GM19438 (cell line): Measurements from ENCODE around the gene BHLHE40.
"Not testable (repeated sequence)": the region's sequence is repeated elsewhere in the genome, so short reads cannot be mapped to it uniquely, and the experiment has no call there.

Source experiments
- ATAC-seq: cut with Tn5 transposase; IDR thresholded peaks from one replicate; pipeline ENCODE4 v1.9.1; 2021; ENCODE audit warnings: low read depth; ENCODE audit not compliant: unreplicated experiment

BHLHE40 gene

DNA sequence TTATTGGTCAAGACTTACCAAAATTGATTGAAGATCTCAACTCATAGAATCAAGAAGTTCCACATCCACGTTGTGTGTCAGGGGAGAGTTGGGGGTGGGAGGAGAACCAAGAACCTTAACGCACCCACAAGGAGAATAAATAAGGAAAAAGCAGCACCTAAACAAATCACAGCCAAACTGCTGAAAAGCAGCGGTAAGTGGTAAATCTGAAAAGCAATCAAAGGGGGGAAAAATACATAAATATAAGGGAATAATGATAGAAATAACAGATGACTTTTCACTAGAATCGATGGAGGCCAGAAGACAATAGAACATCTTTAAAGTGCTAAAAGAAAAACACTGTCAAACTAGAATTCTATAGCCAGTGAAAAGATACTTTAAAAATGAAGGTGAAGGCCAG lies 20.1 kb upstream of the BHLHE40 start:
- no peak for ATAC-seq

DNA sequence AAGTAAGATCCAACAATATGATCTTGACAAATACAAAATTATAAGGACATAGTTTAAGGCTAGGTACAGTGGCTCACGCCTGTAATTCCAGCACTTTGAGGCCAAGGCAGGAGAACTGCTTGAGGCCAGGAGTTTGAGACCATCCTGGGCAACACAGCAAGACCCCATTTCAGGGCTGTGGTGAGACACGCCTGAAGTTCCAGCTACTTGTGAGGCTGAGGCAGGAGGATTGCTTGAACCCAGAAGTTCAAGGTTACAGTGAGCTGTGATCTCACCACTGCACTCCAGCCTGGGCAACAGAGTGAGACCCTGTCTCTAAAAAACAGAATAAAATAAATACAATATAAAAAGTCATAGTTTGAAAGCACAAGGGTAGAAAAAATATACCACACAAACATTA lies 17.4 kb upstream of the BHLHE40 start:
- ATAC-seq, result not testable (repeated sequence)

GRCh38 chr3:4963669-4964570 lies 15.3 kb upstream of the BHLHE40 start:
- ATAC-seq, result no peak

DNA sequence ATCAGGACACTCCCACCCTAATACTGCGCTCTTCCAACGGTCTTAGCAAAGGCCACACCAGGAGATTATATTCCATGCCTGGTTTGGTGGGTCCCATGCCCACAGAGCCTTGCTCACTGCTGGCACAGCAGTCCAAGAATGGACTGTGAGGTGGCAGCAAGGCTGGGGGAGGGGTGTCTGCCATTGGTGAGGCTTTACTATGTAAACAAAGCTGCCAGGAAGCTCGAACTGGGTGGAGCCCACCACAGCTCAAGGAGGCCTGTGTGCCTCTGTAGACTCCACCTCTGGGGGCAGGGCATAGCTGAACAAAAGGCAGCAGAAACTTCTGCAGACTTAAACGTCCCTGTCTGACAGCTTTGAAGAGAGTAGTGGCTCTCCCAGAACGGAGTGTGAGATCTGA lies 13.2 kb upstream of the BHLHE40 start:
- ATAC-seq, result not testable (repeated sequence)

DNA sequence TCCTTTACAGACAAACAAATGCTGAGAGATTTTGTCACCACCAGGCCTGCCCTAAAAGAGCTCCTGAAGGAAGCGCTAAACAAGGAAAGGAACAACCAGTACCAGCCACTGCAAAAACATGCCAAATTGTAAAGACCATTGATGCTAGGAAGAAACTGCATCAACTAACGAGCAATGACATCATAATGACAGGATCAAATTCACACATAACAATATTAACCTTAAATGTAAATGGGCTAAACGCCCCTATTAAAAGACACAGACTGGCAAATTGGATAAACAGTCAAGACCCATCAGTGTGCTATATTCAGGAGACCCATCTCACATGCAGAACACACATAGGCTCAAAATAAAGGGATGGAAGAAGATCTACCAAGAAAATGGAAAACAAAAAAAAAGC lies 11.6 kb upstream of the BHLHE40 start:
- ATAC-seq, result not testable (repeated sequence)

DNA sequence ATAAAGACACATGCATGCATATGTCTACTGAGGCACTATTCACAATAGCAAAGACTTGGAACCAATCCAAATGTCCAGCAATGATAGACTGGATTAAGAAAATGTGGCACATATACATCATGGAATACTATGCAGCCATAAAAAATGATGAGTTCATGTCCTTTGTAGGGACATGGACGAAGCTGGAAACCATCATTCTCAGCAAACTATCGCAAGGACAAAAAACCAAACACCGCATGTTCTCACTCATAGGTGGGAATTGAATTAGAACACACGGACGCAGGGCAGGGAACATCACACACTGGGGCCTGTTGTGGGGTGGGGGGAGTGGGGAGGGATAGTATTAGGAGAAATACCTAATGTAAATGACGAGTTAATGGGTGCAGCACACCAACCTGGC lies 7.8 kb upstream of the BHLHE40 start:
- ATAC-seq, result not testable (repeated sequence)

- ATAC-seq, result no peak
Measured at GRCh38 chr3:4971838-4972237, 7.4 kb upstream of the BHLHE40 start.

DNA sequence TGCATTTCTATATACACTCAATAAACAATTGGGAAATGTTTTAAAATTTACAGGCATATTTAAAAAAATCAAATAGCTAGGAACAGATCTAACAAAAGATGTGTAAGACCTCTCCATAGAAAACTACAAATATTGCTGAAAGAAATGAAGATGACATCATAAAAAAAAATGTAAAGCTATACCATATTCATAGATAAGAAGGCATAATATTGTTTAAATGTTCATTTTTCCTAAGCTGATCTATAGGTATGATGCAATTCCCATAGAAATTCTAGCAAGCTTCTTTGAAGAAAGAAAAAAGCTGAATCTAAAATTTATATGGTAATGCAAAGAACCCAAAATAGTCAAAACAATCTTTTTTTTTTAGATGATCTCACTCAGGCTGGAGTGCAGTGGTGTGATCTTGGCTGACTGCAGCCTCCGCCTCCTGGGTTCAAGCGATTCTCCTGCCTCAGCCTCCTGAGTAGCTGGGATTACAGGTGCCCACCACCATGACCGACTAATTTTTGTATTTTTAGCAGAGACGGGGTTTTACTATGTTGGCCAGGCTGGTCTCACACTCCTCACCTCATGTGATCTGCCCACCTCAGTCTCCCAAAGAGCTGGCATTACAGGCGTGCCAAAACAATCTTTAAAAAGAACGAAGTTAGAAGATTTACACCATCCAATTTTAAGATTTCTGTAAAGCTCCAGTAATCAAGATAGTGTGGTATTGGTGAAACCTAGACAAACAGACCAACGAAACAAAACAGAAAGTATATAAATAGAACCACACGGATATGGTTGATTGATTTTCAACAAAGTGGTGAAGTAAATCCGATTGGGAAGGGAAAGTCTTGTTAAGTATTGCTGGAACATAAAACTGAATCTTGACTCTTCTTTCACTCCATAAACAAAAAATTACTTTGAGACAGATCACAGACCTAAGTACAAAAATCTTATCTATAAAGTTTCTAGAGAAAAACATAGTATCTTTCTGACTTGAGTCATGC lies 6.3 kb upstream of the BHLHE40 start:
- no peak for ATAC-seq

DNA sequence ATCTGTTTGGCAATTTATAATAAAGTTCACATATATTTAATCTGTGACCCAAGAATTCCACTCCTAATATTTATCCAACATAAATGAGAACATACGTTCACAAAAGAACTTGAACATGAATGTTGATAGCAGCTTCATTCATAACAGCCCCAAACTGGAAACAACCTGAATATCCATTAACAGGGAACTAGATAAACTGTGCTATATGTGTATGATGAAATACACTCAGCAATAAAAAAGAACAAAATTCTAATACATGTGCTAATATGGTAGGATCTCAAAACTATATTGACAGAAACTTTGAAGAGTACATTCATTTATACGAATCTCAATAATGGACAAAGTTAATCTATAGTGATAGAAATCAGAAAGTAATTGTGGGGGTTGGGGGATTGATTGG lies 5.1 kb upstream of the BHLHE40 start:
- no peak for ATAC-seq

DNA sequence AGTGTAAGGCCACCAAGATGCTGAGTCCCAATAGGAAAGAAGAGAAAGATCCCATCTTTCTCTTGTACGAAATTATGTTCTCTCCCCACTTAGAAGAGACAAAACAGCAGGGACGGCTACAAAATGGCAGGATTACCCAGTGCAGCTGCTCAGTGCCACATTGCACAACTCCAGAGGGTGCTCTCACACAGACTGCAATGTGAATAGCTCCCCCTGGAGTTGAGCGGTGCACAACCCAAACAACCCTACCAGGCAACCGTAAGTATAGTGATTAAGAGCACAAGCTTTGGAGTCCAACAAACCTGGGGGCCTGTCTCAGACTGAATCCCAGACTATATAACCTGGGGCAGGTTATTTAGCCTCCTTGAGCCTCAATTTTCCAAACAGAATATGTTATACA lies 3.1 kb upstream of the BHLHE40 start:
- ATAC-seq, result no peak

GRCh38 chr3:4977001-4977852 lies 2.0 kb upstream of the BHLHE40 start:
- peak; percentile 38 for ATAC-seq

DNA sequence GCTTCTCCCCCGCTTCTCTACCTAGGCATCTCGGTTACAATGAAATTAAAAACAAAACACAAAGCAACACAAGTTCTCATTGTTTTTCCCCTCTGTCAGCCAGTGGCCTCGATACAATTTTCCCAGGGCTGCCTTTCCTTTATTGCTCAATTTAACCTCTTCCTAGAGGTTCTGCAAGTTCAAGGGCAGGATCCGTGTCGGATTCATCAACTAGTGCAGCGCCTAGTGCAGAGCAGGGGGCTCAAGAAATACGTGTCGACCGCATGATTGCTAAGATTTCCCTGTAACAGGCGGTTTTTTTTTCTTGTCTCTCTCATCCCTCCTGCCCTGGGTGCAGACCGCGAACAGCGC lies 1.4 kb upstream of the BHLHE40 start:
- ATAC-seq, result no peak

DNA sequence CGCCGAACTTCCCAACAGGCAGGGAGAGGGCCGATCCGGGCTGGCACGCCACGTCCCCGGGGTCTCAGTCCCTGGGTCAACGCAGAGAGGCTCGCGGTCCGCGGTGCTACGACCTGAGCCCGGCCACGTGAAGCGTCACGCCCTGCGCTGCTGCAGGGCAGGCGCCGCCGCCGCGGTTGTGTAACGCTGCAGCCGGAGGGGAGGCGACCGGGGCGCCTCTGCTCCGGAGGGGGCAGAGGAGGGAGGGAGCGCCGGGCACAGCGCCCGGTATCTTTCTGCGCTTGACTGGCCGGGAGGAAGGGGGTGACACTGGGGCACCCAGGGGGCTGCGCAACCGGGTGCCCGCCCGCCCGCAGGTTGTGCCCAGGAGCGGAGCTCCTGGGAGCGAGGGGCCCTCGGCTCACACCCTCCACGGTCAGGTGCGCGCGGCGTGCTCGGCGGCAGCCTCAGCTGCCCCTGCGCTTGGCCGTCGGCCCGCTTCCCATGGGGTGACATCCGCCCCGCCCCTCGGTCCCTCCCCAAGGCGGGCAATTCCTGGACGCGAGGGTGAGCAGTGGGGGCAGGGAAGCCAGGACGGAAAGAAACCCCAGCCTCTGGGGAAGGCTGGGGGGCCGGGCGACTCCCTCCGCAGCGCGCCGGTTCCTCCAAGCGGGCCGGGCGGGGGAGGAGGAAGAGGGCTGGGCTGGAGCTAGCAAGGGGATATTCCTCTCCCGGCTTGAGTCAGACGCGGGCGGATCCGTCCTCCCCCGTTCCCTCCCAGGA lies 852 bp upstream of the BHLHE40 start:
- ATAC-seq, result peak; percentile 42

DNA sequence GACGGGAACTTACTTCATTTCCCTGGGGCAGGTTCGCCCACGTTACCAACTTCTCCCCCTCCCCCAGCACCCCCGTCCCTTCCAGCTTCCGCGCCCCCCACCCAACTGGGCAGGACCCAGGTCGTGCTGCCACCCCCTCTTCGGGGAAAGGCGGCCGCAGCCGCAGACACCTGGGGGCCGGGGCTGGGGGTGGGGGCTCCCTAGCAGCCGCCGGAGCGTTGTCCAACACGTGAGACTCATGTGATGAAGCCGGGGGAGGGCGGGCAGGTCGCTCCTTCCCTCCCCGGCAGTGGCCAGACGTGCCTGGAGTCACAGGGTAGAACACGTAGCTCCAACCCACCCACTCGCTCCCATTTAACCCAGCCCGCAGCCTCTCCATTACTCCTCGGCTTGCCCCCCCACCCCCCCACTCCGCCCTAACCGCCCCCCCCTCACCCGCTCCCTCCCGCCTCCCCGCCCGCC lies 240 bp upstream of the BHLHE40 start:
- peak; percentile 37 for ATAC-seq

DNA sequence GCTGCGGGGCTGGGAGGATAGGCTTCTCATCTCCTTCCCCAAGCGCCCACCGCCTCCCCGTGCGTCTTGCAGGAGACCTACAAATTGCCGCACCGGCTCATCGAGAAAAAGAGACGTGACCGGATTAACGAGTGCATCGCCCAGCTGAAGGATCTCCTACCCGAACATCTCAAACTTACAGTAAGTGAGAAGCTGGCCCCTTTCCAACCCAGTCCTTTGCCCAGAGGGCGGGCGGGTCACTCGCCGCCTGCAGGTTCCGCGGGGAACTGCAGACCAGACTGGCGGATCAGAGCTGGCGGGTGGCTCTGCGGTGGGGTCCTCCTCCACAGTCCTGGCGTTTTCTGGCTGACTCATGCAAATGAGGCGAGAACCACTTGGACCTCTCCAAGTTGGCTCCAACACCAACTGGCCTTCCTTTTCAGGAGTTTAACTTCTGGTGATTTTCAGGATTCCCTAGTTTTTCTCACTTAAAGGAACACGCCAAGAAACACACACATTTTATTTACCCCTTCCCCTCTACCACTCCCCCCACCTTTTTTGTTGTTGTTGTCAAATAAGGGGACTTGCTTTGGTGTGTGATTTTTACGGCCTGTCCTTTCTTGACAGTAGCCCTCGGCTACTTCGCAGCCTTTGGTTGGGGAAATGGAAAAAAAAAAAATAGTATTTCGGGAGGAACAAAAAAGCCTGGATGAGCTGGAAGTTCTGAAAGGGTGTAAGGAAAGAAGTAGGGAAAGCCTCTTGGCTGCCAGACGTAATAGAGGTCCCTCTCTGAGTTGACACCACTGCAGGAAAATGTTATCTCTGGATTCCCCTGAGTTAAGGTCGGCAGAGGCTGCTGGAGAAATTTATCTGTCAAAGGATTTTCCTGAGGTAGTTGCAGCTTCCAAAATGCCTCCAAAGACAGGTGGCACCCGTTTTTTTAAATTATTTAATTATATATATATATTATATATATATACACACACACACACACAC lies 1.3 kb downstream of the BHLHE40 start:
- peak; percentile 7 for ATAC-seq

GRCh38 chr3:4981294-4981664 lies 2.0 kb downstream of the BHLHE40 start:
- ATAC-seq, result no peak

- ATAC-seq, result no peak
Measured at GRCh38 chr3:4981665-4982494, 2.6 kb downstream of the BHLHE40 start.
